Suprapubic skin (tissue), 4 donors: ENCODE measurements around the gene SCNN1G. TPM values are rescaled to one million over a fixed set of nuclear protein-coding genes. Genes with fewer than 3 reads are reported as not detected.
"Not testable (repeated sequence)": the region's sequence is repeated elsewhere in the genome, so short reads cannot be mapped to it uniquely, and the experiment has no call there.

Source experiments
- DNase-seq, 2 donors: peaks; one replicate each; pipeline ENCODE4 v3.0.0-alpha.2; 2019; ENCODE audit warnings: low spot score in 2 of 2
- H3K27ac ChIP-seq: fragments of 200-600 bp; sonication (generic); one replicate; pipeline ENCODE4 v1.5.1; 2019
- H3K27me3 ChIP-seq: fragments of 200-600 bp; sonication (generic); one replicate; pipeline ENCODE4 v1.5.1; 2019
- H3K36me3 ChIP-seq: fragments of 200-600 bp; sonication (generic); one replicate; pipeline ENCODE4 v1.5.1; 2019
- H3K4me1 ChIP-seq: fragments of 200-600 bp; sonication (generic); one replicate; pipeline ENCODE4 v1.5.1; 2019
- H3K4me3 ChIP-seq: fragments of 200-600 bp; sonication (generic); one replicate; pipeline ENCODE4 v1.5.1; 2019; ENCODE audit warnings: mild to moderate bottlenecking
- H3K9me3 ChIP-seq: fragments of 200-600 bp; sonication (generic); one replicate; pipeline ENCODE4 v1.5.1; 2019
- EP300 ChIP-seq: sonication (generic); formaldehyde crosslinking; IDR thresholded peaks from one replicate; pipeline ENCODE4 v1.6.1; 2017; ENCODE audit warnings: antibody characterized with exemption
- POLR2A ChIP-seq, 2 donors: fragments of 450-650 bp; IDR thresholded peaks; one replicate each; pipeline ENCODE4 v1.6.1; 2017; ENCODE audit warnings: antibody characterized with exemption in 2 of 2, mild to moderate bottlenecking in 2 of 2, moderate library complexity in 2 of 2
- POLR2AphosphoS5 ChIP-seq, 3 donors: sonication (generic); formaldehyde crosslinking; IDR thresholded peaks; one replicate each; pipeline ENCODE4 v1.6.1; 2017; ENCODE audit warnings: antibody characterized with exemption in 3 of 3
- WGBS: methylation state at CpG from one replicate; pipeline ENCODE4 v1.1.5; 2018; 5-methylcytosine and 5-hydroxymethylcytosine counted together
- total RNA-seq, 4 donors: library from RNA; depleted of rRNA; stranded (reverse); fragments of >200 nt; gene quantifications; one replicate each; pipeline ENCODE4 v1.1.0, GENCODE V29; 2016
- TF ChIP-seq, protein P1 (sequence below), 2 donors: fragments of 200-600 bp in 1 of 2; fragments of 450-650 bp in 1 of 2; sonication (generic) in 1 of 2; IDR thresholded peaks; one replicate each; pipeline ENCODE4 v1.5.1; 2016 to 2019; ENCODE audit warnings: antibody characterized with exemption in 2 of 2, mild to moderate bottlenecking in 1 of 2, moderate library complexity in 1 of 2

The SCNN1G gene
- total RNA-seq, 4 donors from 2014 or later, result 8.5 to 25.6 (median 16.6) TPM

DNA sequence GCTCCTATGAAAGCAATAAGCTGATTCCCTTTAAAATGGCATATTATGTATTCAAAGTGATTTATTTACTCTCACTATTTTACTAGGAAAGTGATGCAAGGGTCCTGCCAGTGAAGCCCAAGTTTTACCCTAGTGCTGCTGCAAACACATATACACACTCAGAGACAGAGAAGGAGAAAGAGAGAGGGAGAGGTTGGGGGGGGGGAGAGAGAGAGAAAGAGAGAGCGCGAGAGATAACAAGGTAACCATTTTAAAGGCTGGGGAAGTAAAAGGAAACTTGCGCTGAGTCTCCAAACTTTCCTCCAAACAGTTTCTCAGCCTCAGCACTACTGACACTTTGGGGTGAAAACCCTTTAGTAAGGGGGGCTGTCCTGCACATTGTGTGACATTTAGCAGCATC is 39.2 kb upstream of the SCNN1G start:
- Histone ChIP-seq H3K27ac (no peak overlapping the region), H3K9me3 (no peaks in the 10 kb centered on the region), H3K27me3 (no peaks in the 10 kb centered on the region), H3K36me3 (no peaks in the 10 kb centered on the region), H3K4me1 (peaks cover 77% of the 10 kb centered on the region), H3K4me3 (no peak overlapping the region)
- no peak for TF ChIP-seq POLR2A (IDR thresholded peaks at IDR 0.05)
- TF ChIP-seq EP300, result no peak
- TF ChIP-seq, protein P1, sequence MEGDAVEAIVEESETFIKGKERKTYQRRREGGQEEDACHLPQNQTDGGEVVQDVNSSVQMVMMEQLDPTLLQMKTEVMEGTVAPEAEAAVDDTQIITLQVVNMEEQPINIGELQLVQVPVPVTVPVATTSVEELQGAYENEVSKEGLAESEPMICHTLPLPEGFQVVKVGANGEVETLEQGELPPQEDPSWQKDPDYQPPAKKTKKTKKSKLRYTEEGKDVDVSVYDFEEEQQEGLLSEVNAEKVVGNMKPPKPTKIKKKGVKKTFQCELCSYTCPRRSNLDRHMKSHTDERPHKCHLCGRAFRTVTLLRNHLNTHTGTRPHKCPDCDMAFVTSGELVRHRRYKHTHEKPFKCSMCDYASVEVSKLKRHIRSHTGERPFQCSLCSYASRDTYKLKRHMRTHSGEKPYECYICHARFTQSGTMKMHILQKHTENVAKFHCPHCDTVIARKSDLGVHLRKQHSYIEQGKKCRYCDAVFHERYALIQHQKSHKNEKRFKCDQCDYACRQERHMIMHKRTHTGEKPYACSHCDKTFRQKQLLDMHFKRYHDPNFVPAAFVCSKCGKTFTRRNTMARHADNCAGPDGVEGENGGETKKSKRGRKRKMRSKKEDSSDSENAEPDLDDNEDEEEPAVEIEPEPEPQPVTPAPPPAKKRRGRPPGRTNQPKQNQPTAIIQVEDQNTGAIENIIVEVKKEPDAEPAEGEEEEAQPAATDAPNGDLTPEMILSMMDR (IDR thresholded peaks at IDR 0.05), result no peak
- no peak for TF ChIP-seq POLR2AphosphoS5 (IDR thresholded peaks at IDR 0.05)
- no peak for DNase-seq
- WGBS, result 79% methylated on average over 3 of the region's 3 CpGs

DNA sequence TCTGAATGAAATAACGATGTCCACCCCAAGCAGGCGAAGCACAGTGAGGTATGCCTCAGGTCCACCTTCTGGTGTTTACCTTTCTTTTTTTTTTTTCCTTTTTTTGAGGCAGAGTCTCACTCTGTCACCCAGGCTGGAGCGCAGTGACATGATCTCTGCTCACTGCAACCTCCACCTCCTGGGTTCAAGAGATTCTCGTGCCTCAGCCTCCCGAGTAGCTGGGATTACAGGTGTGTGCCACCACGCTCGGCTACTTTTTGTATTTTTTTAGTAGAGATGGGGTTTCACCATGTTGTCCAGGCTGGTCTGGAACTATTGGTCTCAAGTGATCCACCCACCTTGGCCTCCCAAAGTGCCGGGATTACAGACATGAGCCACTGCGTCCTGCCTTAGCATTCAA is 38.2 kb upstream of the SCNN1G start:
- not testable (repeated sequence) for H3K27ac ChIP-seq, H3K36me3 ChIP-seq, DNase-seq, H3K27me3 ChIP-seq, H3K9me3 ChIP-seq, H3K4me3 ChIP-seq
- WGBS, result 94% methylated on average over 9 of the region's 9 CpGs
- H3K4me1 ChIP-seq, result peaks cover 75% of the 10 kb centered on the region

DNA sequence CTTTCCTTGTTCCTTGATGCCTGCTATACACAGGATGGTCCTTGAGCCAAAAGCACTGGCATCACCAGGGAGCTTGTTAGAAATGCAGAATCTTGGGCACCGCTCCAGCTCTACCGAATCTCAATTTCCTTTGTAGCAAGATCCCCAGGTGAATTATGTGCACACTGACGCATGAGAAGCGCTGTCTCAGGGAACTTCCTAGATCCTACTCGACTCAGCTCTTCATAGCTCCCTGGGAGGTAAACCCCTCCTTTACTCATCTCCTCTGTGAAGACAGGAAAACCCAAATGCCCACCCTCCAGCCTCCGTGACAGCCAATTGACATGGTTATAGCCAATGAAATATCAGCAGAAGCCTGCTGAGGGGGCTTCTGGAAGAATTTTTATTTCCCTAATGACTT is 37.4 kb upstream of the SCNN1G start:
- Histone ChIP-seq H3K4me3 (peak overlapping the region; percentile 1), H3K9me3 (no peaks in the 10 kb centered on the region), H3K27ac (no peak overlapping the region), H3K27me3 (no peaks in the 10 kb centered on the region), H3K36me3 (no peaks in the 10 kb centered on the region), H3K4me1 (peaks cover 81% of the 10 kb centered on the region)
- WGBS, result 38% methylated on average over 6 of the region's 6 CpGs
- no peak for DNase-seq
- TF ChIP-seq POLR2A (IDR thresholded peaks at IDR 0.05) (no peak), POLR2AphosphoS5 (IDR thresholded peaks at IDR 0.05) (no peak), EP300 (no peak)
- TF ChIP-seq, protein P1 (IDR thresholded peaks at IDR 0.05), result no peak

DNA sequence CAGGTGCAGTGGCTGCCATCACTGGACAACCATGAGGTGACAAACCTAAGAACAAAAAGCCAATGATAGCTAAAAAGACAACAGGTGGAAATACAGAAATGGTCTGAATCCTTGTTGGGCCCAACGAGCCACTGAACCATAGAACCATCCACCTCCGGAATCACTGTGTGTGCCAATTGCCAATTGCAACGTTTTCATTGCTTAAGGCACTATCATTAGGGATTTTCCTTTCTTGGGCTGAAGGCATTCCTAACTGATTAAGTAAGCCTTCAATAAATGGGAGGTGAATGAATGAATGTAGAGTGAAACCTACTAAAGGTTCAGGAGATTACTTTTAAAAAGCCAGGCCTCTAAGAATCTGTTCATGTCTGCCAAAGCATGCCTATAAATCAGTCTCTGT is 36.9 kb upstream of the SCNN1G start:
- H3K4me3 ChIP-seq, result peak overlapping the region; percentile 1
- no peak for DNase-seq

DNA sequence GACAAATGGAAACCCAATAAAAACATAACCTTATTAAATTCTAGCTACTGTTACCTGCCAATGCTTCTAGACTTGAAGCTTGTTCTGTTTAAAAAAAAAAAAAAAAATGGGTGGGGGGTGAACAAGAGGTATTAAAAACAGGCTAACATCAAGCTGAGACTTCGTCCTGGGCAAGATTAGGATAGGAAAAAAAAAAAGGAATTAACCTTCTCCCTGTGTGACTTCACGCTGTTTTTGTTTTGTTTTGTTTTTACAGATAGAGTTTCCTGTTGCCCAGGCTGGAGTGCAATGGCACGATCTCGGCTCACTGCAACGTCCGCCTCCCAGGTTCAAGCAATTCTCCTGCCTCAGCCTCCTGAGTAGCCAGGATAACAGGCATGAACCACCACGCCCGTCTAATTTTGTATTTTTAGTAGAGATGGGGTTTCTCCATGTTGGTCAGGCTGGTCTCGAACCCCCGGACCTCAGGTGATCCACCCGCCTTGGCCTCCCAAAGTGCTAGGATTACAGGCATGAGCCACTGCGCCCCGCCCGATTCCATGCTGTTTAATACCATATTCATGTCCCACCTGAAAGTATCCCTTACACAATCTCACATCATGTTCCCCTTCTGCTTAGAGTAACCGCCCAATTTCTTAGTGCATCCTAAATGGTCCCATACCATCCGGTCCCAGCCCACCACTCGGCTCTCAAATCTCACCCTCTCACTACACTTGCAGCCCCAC is 35.5 kb upstream of the SCNN1G start:
- Histone ChIP-seq H3K4me3 (peak overlapping the region; percentile 77), H3K36me3 (no peaks in the 10 kb centered on the region), H3K4me1 (peaks cover 65% of the 10 kb centered on the region), H3K27ac (no peak overlapping the region), H3K27me3 (no peaks in the 10 kb centered on the region), H3K9me3 (no peaks in the 10 kb centered on the region)
- WGBS, result 50% methylated on average over 17 of the region's 17 CpGs
- TF ChIP-seq POLR2AphosphoS5 (IDR thresholded peaks at IDR 0.05) (no peak), EP300 (no peak), POLR2A (IDR thresholded peaks at IDR 0.05) (no peak)
- TF ChIP-seq, protein P1 (IDR thresholded peaks at IDR 0.05), result no peak
- no peak for DNase-seq

More for the DNA sequence above, 36.9 kb upstream of the SCNN1G start:
- peaks cover 80% of the 10 kb centered on the region for H3K4me1 ChIP-seq
- H3K9me3 ChIP-seq, result no peaks in the 10 kb centered on the region
- H3K27me3 ChIP-seq, result no peaks in the 10 kb centered on the region
- TF ChIP-seq, protein P1 (IDR thresholded peaks at IDR 0.05), result no peak
- TF ChIP-seq POLR2A (IDR thresholded peaks at IDR 0.05), result no peak
- no peak for TF ChIP-seq EP300
- no peak for TF ChIP-seq POLR2AphosphoS5 (IDR thresholded peaks at IDR 0.05)
- WGBS, result 24% methylated on average over 3 of the region's 3 CpGs
- H3K27ac ChIP-seq, result no peak overlapping the region
- no peaks in the 10 kb centered on the region for H3K36me3 ChIP-seq
